Body of pancreas (tissue), 4 donors: Measurements from ENCODE around the gene CCDC83.

Source experiments
- CTCF ChIP-seq, 7 experiments: fragments of 450-650 bp in 4 of 7; fragments of 200-600 bp in 3 of 7; sonication (generic) in 3 of 7; IDR thresholded peaks; one replicate each; pipeline ENCODE4 v1.5.1; 2016 to 2019; ENCODE audit warnings: antibody characterized with exemption in 7 of 7
- POLR2A ChIP-seq, 3 donors: fragments of 450-650 bp; IDR thresholded peaks; one replicate each; pipeline ENCODE4 v1.6.1; 2016; ENCODE audit warnings: antibody characterized with exemption in 3 of 3, mild to moderate bottlenecking in 2 of 3

- no peak for TF ChIP-seq CTCF (IDR thresholded peaks at IDR 0.05)
- TF ChIP-seq POLR2A (IDR thresholded peaks at IDR 0.05): no peak
Measured at GRCh38 chr11:85843929-85844328, 11.3 kb upstream of the CCDC83 start.
